ENCODE measurements around the gene TOPAZ1.

GRCh38 chr3:44324584-44324983 is 82.9 kb downstream of the TOPAZ1 start:
- TF ChIP-seq POLR2A (IDR thresholded peaks at IDR 0.05), result no peak
- TF ChIP-seq, protein P1, sequence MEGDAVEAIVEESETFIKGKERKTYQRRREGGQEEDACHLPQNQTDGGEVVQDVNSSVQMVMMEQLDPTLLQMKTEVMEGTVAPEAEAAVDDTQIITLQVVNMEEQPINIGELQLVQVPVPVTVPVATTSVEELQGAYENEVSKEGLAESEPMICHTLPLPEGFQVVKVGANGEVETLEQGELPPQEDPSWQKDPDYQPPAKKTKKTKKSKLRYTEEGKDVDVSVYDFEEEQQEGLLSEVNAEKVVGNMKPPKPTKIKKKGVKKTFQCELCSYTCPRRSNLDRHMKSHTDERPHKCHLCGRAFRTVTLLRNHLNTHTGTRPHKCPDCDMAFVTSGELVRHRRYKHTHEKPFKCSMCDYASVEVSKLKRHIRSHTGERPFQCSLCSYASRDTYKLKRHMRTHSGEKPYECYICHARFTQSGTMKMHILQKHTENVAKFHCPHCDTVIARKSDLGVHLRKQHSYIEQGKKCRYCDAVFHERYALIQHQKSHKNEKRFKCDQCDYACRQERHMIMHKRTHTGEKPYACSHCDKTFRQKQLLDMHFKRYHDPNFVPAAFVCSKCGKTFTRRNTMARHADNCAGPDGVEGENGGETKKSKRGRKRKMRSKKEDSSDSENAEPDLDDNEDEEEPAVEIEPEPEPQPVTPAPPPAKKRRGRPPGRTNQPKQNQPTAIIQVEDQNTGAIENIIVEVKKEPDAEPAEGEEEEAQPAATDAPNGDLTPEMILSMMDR (IDR thresholded peaks at IDR 0.05), result no peak
